T-helper 2 cell treated with Interferon-gamma antibody and Interleukin-4, amounts not matched to agents 5 μg/mL and 100 μg/mL, for 36 hours (primary cell): ENCODE results near the gene ZSCAN2.

ENCODE experiments used
- DNase-seq: peaks from one replicate; pipeline ENCODE4 v3.0.0; 2021; ENCODE audit warnings: low spot score
- H3K27ac Mint-ChIP-seq: one replicate; pipeline ENCODE4 v1.8.0; 2021; ENCODE audit warnings: mild to moderate bottlenecking, mixed read lengths
- H3K27me3 Mint-ChIP-seq: one replicate; pipeline ENCODE4 v1.8.0; 2021; ENCODE audit warnings: low read depth, mixed read lengths
- H3K36me3 Mint-ChIP-seq: one replicate; pipeline ENCODE4 v1.8.0; 2021; ENCODE audit warnings: low read depth, mixed read lengths
- H3K4me1 Mint-ChIP-seq: one replicate; pipeline ENCODE4 v1.8.0; 2021; ENCODE audit warnings: low read depth, mixed read lengths
- H3K4me3 Mint-ChIP-seq: one replicate; pipeline ENCODE4 v1.8.0; 2022; ENCODE audit warnings: mild to moderate bottlenecking, moderate library complexity, mixed read lengths
- H3K9me3 Mint-ChIP-seq: one replicate; pipeline ENCODE4 v1.8.0; 2021; ENCODE audit warnings: mixed read lengths

Gene ZSCAN2

GRCh38 chr15:84586696-84587095, 14.1 kb upstream of the ZSCAN2 start:
- no peak for DNase-seq
- H3K27ac Mint-ChIP-seq: no peak overlapping the region
- peaks cover 6% of the 10 kb centered on the region for H3K4me1 Mint-ChIP-seq
- no peak overlapping the region for H3K4me3 Mint-ChIP-seq
- H3K9me3 Mint-ChIP-seq: peaks cover 3% of the 10 kb centered on the region
- H3K27me3 Mint-ChIP-seq: peaks cover 8% of the 10 kb centered on the region
- H3K36me3 Mint-ChIP-seq: no peaks in the 10 kb centered on the region

GRCh38 chr15:84588053-84588874, 12.5 kb upstream of the ZSCAN2 start:
- peak; percentile 79 for DNase-seq
- Mint-ChIP-seq H3K27ac (no peak overlapping the region), H3K27me3 (peaks cover 11% of the 10 kb centered on the region), H3K4me3 (peak overlapping the region; percentile 74), H3K36me3 (no peaks in the 10 kb centered on the region), H3K4me1 (peaks cover 2% of the 10 kb centered on the region), H3K9me3 (no peaks in the 10 kb centered on the region)

- Mint-ChIP-seq H3K36me3 (no peaks in the 10 kb centered on the region), H3K27ac (no peak overlapping the region), H3K4me1 (peaks cover 8% of the 10 kb centered on the region), H3K4me3 (no peak overlapping the region), H3K9me3 (no peaks in the 10 kb centered on the region), H3K27me3 (peaks cover 7% of the 10 kb centered on the region)
- no peak for DNase-seq
Measured at GRCh38 chr15:84590406-84590805, 10.4 kb upstream of the ZSCAN2 start.

GRCh38 chr15:84591815-84592214, 9.0 kb upstream of the ZSCAN2 start:
- no peak overlapping the region for H3K4me3 Mint-ChIP-seq
- H3K27ac Mint-ChIP-seq: no peak overlapping the region
- H3K27me3 Mint-ChIP-seq: peaks cover 3% of the 10 kb centered on the region
- peaks cover 8% of the 10 kb centered on the region for H3K4me1 Mint-ChIP-seq
- H3K9me3 Mint-ChIP-seq: no peaks in the 10 kb centered on the region
- no peak for DNase-seq
- no peaks in the 10 kb centered on the region for H3K36me3 Mint-ChIP-seq

DNA sequence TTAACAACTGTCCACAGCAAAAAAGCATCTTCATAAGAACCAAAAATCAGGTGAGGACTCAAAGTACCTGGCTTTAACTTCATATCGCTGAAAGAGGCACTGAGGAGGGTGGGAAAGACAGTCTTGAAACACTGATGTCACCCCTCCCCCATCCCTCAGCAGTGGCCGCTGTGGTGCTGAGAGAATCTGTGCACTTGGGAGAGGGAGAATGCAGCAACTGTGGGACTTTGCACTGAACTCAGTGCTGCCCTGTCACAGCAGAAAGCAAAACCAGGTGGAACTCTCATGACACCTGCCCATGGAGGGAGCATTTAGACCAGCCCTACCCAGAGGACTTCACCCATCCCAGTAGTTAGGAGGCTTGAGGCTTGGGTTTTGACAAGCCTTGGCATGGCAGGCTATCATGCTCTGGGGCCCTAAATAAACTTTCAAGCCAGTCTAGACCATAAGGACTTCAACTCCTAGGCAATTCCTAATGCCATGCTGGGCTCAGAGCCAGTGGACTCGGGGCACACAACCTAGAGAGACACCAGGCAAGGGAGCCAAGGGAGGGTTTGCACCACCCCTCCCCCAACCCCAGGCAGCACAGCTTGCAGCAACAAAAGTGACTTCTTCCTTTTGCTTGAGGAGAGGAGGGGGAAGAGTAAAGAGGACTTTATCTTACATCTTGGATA, 6.1 kb upstream of the ZSCAN2 start:
- DNase-seq: no peak
- Mint-ChIP-seq H3K27me3 (peaks cover 3% of the 10 kb centered on the region), H3K4me3 (no peak overlapping the region), H3K9me3 (no peaks in the 10 kb centered on the region), H3K36me3 (peaks cover 2% of the 10 kb centered on the region), H3K4me1 (peaks cover 33% of the 10 kb centered on the region), H3K27ac (no peak overlapping the region)

DNA sequence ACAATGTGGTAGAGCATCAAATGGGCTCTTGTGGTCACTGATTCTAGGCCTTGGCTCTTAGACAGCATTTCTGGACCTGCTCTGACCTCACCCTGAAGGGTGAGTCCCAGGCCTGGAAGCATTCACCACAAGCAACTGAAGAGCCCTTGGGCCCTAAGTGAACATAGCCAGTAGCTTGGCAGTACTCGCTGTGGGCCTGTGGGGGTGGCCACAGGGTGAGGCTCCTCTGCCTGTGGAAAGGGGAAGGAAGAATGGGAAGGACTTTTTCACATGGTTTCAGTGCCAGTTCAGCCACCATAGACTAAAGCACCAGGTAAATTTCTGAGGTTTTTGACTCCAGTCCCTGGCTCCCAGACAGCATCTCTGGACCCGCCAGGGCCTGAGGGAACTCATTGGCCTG, 5.1 kb upstream of the ZSCAN2 start:
- H3K27me3 Mint-ChIP-seq: peaks cover 3% of the 10 kb centered on the region
- H3K9me3 Mint-ChIP-seq: no peaks in the 10 kb centered on the region
- H3K4me1 Mint-ChIP-seq: peaks cover 40% of the 10 kb centered on the region
- DNase-seq: no peak
- H3K27ac Mint-ChIP-seq: no peak overlapping the region
- no peak overlapping the region for H3K4me3 Mint-ChIP-seq
- H3K36me3 Mint-ChIP-seq: peaks cover 2% of the 10 kb centered on the region

- Mint-ChIP-seq H3K27me3 (peaks cover 3% of the 10 kb centered on the region), H3K4me1 (peaks cover 40% of the 10 kb centered on the region), H3K4me3 (no peak overlapping the region), H3K27ac (no peak overlapping the region), H3K9me3 (no peaks in the 10 kb centered on the region), H3K36me3 (peaks cover 2% of the 10 kb centered on the region)
- no peak for DNase-seq
Measured at GRCh38 chr15:84597296-84597695, 3.5 kb upstream of the ZSCAN2 start.

DNA sequence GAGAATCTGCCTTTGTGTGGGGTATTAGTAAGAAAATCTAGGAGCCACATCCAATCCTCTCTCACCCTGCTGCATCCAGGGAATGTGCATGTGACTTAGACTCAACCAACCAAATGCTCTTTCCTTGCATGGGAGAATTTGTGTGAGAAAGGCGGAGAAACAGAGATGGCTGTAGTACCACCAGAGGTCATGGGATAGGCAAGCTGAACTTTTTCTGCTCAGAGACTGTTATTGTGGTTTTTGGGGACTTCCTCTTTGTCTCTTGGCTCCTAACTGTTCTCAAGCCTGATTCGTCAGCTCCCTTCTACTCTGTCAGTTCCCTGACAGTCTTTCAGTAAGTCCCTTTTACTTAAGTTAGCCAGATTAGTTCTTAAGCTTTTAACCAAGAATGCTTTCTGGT, 2.6 kb upstream of the ZSCAN2 start:
- H3K4me3 Mint-ChIP-seq: peak overlapping the region; percentile 64
- H3K36me3 Mint-ChIP-seq: peaks cover 2% of the 10 kb centered on the region
- no peaks in the 10 kb centered on the region for H3K27me3 Mint-ChIP-seq
- H3K4me1 Mint-ChIP-seq: peaks cover 44% of the 10 kb centered on the region
- peak; percentile 27 for DNase-seq
- H3K27ac Mint-ChIP-seq: peak overlapping the region; percentile 79
- no peaks in the 10 kb centered on the region for H3K9me3 Mint-ChIP-seq

DNA sequence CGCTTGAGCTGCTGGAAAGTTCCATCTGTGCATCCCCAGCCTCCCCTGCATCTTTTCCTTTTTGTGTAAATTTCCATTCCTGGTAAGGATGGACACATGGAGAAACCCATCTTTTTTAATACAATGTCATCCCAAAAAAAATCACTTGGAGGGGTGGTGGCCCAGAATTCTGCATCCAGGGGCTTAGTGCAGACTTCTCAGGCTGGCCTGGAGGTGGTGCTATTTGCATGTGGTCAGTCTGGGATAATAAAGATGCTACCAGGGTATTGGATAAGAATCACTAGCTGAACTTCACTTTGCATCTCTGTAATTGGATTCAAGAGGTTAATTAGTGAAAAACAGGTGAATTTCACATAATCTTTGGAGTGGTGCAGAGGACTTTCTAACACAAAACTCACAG, 1.8 kb upstream of the ZSCAN2 start:
- H3K36me3 Mint-ChIP-seq: peaks cover 5% of the 10 kb centered on the region
- H3K27me3 Mint-ChIP-seq: no peaks in the 10 kb centered on the region
- H3K4me3 Mint-ChIP-seq: peak overlapping the region; percentile 64
- peak overlapping the region; percentile 79 for H3K27ac Mint-ChIP-seq
- H3K4me1 Mint-ChIP-seq: peaks cover 47% of the 10 kb centered on the region
- no peaks in the 10 kb centered on the region for H3K9me3 Mint-ChIP-seq
- peak; percentile 27 for DNase-seq

- no peak for DNase-seq
- Mint-ChIP-seq H3K9me3 (no peaks in the 10 kb centered on the region), H3K4me1 (peaks cover 45% of the 10 kb centered on the region), H3K27me3 (no peaks in the 10 kb centered on the region), H3K4me3 (peak overlapping the region; percentile 92), H3K27ac (no peak overlapping the region), H3K36me3 (peaks cover 10% of the 10 kb centered on the region)
Measured at GRCh38 chr15:84599906-84600305, 903 bp upstream of the ZSCAN2 start.

DNA sequence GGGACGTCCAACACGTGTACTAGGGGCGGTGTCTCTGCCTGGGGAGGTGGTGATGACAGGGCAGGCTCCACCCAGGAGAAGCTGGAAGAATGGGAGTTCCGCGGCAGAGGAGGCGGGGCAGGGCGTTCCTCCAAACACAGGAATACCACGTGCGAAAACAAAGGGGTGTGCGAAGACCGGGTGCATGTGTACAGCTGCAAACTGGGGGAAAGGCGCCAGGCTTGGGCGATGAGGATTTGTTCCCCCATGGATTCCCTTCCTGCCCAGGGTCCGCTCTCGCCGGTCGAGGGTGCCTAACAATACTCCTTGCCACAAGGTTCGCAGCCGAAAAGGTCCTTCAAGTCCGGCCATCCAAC, 500 bp upstream of the ZSCAN2 start:
- peaks cover 48% of the 10 kb centered on the region for H3K4me1 Mint-ChIP-seq
- H3K27ac Mint-ChIP-seq: peak overlapping the region; percentile 53
- peak overlapping the region; percentile 92 for H3K4me3 Mint-ChIP-seq
- peaks cover 12% of the 10 kb centered on the region for H3K36me3 Mint-ChIP-seq
- no peaks in the 10 kb centered on the region for H3K9me3 Mint-ChIP-seq
- H3K27me3 Mint-ChIP-seq: no peaks in the 10 kb centered on the region
- DNase-seq: peak; percentile 46

DNA sequence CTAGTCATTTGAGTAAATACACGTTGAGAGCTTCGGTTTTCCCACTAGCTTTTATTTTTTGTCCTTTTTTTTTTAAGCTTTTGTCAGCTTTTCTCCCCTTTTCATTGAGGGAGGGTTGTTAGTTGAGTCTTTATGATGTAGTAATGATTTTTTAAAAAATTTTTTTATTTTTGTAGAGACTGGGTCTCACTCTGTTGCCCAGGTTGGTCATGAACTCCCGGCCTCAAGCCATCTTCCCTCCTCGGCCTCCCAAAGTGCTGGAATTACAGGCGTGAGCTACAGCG, 688 bp downstream of the ZSCAN2 start:
- DNase-seq: no peak
- H3K9me3 Mint-ChIP-seq: no peaks in the 10 kb centered on the region
- H3K4me1 Mint-ChIP-seq: peaks cover 49% of the 10 kb centered on the region
- H3K4me3 Mint-ChIP-seq: peak overlapping the region; percentile 92
- H3K27me3 Mint-ChIP-seq: no peaks in the 10 kb centered on the region
- H3K36me3 Mint-ChIP-seq: peaks cover 14% of the 10 kb centered on the region
- peak overlapping the region; percentile 14 for H3K27ac Mint-ChIP-seq

GRCh38 chr15:84603630-84604379, 3.0 kb downstream of the ZSCAN2 start:
- H3K36me3 Mint-ChIP-seq: peaks cover 18% of the 10 kb centered on the region
- DNase-seq: no peak
- H3K9me3 Mint-ChIP-seq: no peaks in the 10 kb centered on the region
- no peaks in the 10 kb centered on the region for H3K27me3 Mint-ChIP-seq
- no peak overlapping the region for H3K27ac Mint-ChIP-seq
- peaks cover 30% of the 10 kb centered on the region for H3K4me1 Mint-ChIP-seq
- H3K4me3 Mint-ChIP-seq: no peak overlapping the region

DNA sequence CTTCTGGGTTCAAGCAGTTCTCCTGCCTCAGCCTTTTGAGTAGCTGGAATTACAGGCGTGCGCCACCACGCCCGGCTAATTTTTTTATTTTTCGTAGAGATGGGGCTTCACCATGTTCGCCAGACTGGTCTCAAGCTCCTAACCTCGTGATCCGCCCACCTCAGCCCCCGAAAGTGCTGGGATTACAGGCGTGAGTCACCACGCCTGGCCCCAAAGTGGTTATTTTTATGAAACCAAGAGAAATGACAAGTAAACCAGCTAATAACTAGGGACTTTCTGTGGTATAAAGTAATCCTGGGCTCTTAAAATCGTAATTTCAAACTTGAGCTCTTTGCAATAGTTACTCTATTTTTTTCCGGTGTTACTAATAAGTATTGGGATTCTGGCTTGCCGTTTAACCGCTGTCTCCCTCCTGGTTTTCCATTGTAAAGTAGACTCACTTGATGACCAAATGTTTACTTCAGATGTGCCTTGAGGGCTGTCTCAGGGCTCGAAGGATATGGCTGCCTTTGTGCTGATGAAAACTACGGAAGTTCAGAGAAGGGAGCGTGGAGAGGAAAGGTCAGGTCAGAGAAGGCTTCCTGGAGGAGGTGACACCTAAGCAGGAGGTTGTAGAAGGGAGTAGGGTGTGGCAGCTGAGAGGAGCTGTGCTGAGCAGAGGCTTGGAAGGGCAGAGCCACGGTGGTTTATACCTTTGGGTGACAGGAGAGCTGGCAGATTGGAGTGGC, 4.2 kb downstream of the ZSCAN2 start:
- peaks cover 20% of the 10 kb centered on the region for H3K4me1 Mint-ChIP-seq
- no peaks in the 10 kb centered on the region for H3K9me3 Mint-ChIP-seq
- H3K27ac Mint-ChIP-seq: peak overlapping the region; percentile 27
- no peak overlapping the region for H3K4me3 Mint-ChIP-seq
- H3K27me3 Mint-ChIP-seq: no peaks in the 10 kb centered on the region
- H3K36me3 Mint-ChIP-seq: peaks cover 22% of the 10 kb centered on the region
- peak; percentile 22 for DNase-seq
